IMR-90 (cell line): ENCODE results near the gene CCNL2. TPM values are rescaled to one million over a fixed set of nuclear protein-coding genes. Genes with fewer than 3 reads are reported as not detected.

Experiments used
- ATAC-seq: fragments of 200-7000 bp; cut with Tn5 transposase; 2 replicates; pipeline ENCODE4 v1.9.1; 2020; ENCODE audit warnings: low read depth, mild to moderate bottlenecking, moderate library complexity
- BruUV-seq: library from RNA; stranded (reverse); fragments of 400-500 nt; replicated peaks from 2 replicates; lab custom pipeline; 2021; lab: Mats Ljungman, UMichigan
- CTCF ChIA-PET: fragments of 300-600 bp; formaldehyde crosslinking; extraction: SDS; loops from one replicate; lab custom pipeline; 2021; ENCODE audit warnings: antibody characterized with exemption; lab: Yijun Ruan, JAX
- POLR2A ChIA-PET: fragments of 300-600 bp; sonication (Branson Sonifier 250); formaldehyde crosslinking; loops from one replicate; lab custom pipeline; 2022; ENCODE audit warnings: antibody characterized with exemption; ENCODE audit not compliant: unreplicated experiment; lab: Charles Lee
- DNase-seq: peaks from one replicate; pipeline ENCODE4 v3.0.0; 2013
- H2AFZ ChIP-seq: replicated peaks from 2 replicates; pipeline ENCODE3; 2013; ENCODE audit warnings: low read length, mild to moderate bottlenecking; ENCODE audit not compliant: poor library complexity
- H2AK5ac ChIP-seq: 2 replicates; pipeline ENCODE4 v1.6.1; 2013; ENCODE audit warnings: low read depth, low read length, inconsistent platforms
- H2AK9ac ChIP-seq: replicated peaks from 2 replicates; pipeline ENCODE3; 2013; ENCODE audit warnings: mild to moderate bottlenecking, low read depth, low read length, moderate library complexity; ENCODE audit not compliant: poor library complexity
- H2BK120ac ChIP-seq: 2 replicates; pipeline ENCODE4 v1.6.1; 2013; ENCODE audit warnings: low read depth, low read length, inconsistent platforms
- H2BK15ac ChIP-seq: 3 replicates; pipeline ENCODE4 v1.6.1; 2013; ENCODE audit warnings: low read depth, low read length, inconsistent platforms
- H2BK20ac ChIP-seq: 2 replicates; pipeline ENCODE4 v1.6.1; 2013; ENCODE audit warnings: low read depth, mild to moderate bottlenecking, inconsistent platforms, low read length, moderate library complexity
- H2BK5ac ChIP-seq: 2 replicates; pipeline ENCODE4 v1.6.1; 2013; ENCODE audit warnings: mild to moderate bottlenecking, low read depth, low read length, inconsistent platforms; ENCODE audit not compliant: poor library complexity, severe bottlenecking
- H3K14ac ChIP-seq: replicated peaks from 2 replicates; pipeline ENCODE4 v1.6.1; 2013; ENCODE audit warnings: low read depth, low read length, inconsistent platforms
- H3K18ac ChIP-seq: 2 replicates; pipeline ENCODE4 v1.6.1; 2013; ENCODE audit warnings: low read depth, low read length, control low read depth
- H3K23ac ChIP-seq: 2 replicates; pipeline ENCODE4 v1.6.1; 2013; ENCODE audit warnings: low read depth, low read length, inconsistent platforms
- H3K27ac ChIP-seq: 2 replicates; pipeline ENCODE4 v1.5.1; 2013; ENCODE audit warnings: mild to moderate bottlenecking, control low read depth, low read length; ENCODE audit not compliant: insufficient read depth
- H3K27me3 ChIP-seq: 2 replicates; pipeline ENCODE4 v1.6.1; 2013; ENCODE audit warnings: low read length; ENCODE audit not compliant: control insufficient read depth, insufficient read depth
- H3K36me3 ChIP-seq: 2 replicates; pipeline ENCODE4 v1.6.1; 2013; ENCODE audit warnings: low read length, mixed read lengths; ENCODE audit not compliant: control insufficient read depth, insufficient read depth
- H3K4ac ChIP-seq: 2 replicates; pipeline ENCODE4 v1.6.1; 2013; ENCODE audit warnings: low read depth, low read length, inconsistent platforms
- H3K4me1 ChIP-seq: 2 replicates; pipeline ENCODE4 v1.6.1; 2013; ENCODE audit warnings: low read length, mixed read lengths; ENCODE audit not compliant: control insufficient read depth, insufficient read depth
- H3K4me2 ChIP-seq: 2 replicates; pipeline ENCODE4 v1.6.1; 2013; ENCODE audit warnings: low read depth, mild to moderate bottlenecking, control low read depth, low read length, moderate library complexity
- H3K4me3 ChIP-seq: 2 replicates; pipeline ENCODE4 v1.5.1; 2013; ENCODE audit warnings: low read depth, mild to moderate bottlenecking, control low read depth, low read length, moderate library complexity; ENCODE audit not compliant: insufficient read depth
- H3K56ac ChIP-seq: 2 replicates; pipeline ENCODE4 v1.6.1; 2013; ENCODE audit warnings: low read length, inconsistent platforms; ENCODE audit not compliant: insufficient read depth; ENCODE audit errors: extremely low read depth
- H3K79me1 ChIP-seq, 2 experiments: 2 replicates each; pipeline ENCODE4 v1.6.1; 2013; ENCODE audit warnings: low read length in 2 of 2, inconsistent platforms in 1 of 2, low read depth in 1 of 2
- H3K9ac ChIP-seq: 2 replicates; pipeline ENCODE4 v1.6.1; 2013; ENCODE audit warnings: low read depth, low read length, control low read depth
- H3K9me1 ChIP-seq: 2 replicates; pipeline ENCODE4 v1.6.1; 2013; ENCODE audit warnings: low read length, inconsistent platforms; ENCODE audit not compliant: insufficient read depth
- H3K9me3 ChIP-seq: 2 replicates; pipeline ENCODE4 v1.6.1; 2013; ENCODE audit warnings: low read length; ENCODE audit not compliant: control insufficient read depth, insufficient read depth
- H4K20me1 ChIP-seq: 2 replicates; pipeline ENCODE4 v1.6.1; 2013; ENCODE audit warnings: low read length, inconsistent platforms; ENCODE audit not compliant: insufficient read depth
- H4K5ac ChIP-seq: 2 replicates; pipeline ENCODE4 v1.6.1; 2013; ENCODE audit warnings: mild to moderate bottlenecking, low read depth, low read length, control low read depth
- H4K8ac ChIP-seq, 2 experiments: 2 replicates each; pipeline ENCODE4 v1.6.1; 2013; ENCODE audit warnings: low read depth in 2 of 2, low read length in 2 of 2, control low read depth in 1 of 2, inconsistent platforms in 1 of 2
- H4K91ac ChIP-seq: 2 replicates; pipeline ENCODE4 v1.6.1; 2013; ENCODE audit warnings: low read depth, low read length, inconsistent platforms; ENCODE audit not compliant: insufficient read depth
- POLR2A ChIP-seq: IDR thresholded peaks from 2 replicates; pipeline ENCODE4 v1.6.1; 2012; ENCODE audit warnings: mild to moderate bottlenecking, low read depth, low read length
- WGBS, 2 experiments: methylation state at CpG; one replicate each; pipeline versions ENCODE4 v1.1.5 to v1.1.7; 2013; ENCODE audit warnings: missing lambda C conversion rate in 2 of 2; ENCODE audit not compliant: insufficient read length in 1 of 2; ENCODE audit errors: extremely low coverage in 2 of 2; 5-methylcytosine and 5-hydroxymethylcytosine counted together
- dilution Hi-C: fragments of 300-500 bp; cut with HindIII; formaldehyde crosslinking; loops from one replicate; pipeline ENCODE4 v1.14.3; 2018; ENCODE audit warnings: low sequenced_read_pairs; ENCODE audit not compliant: unreplicated experiment
- in situ Hi-C: fragments of 300-500 bp; cut with MboI; formaldehyde crosslinking; loops from 3 replicates; pipeline ENCODE4 v1.14.3; 2019; ENCODE audit warnings: low sequenced_read_pairs, inconsistent platforms, mixed read lengths
- intact Hi-C: fragments of 100-400 bp; cut with micrococcal nuclease; formaldehyde crosslinking; loops from 2 replicates; pipeline ENCODE4 v1.10.0; 2022
- polyA plus RNA-seq, 3 experiments: library from polyadenylated mRNA; depleted of rRNA; stranded (reverse); fragments of >200 nt; gene quantifications; 2 replicates each; pipeline ENCODE4 v1.2.3, GENCODE V29; 2012; ENCODE audit warnings: low replicate concordance in 1 of 3
- total RNA-seq: library from RNA; depleted of rRNA; stranded (reverse); fragments of >200 nt; gene quantifications from 2 replicates; pipeline ENCODE4 v1.2.3, GENCODE V29; 2012
- TF ChIP-seq, protein P1 (sequence below): fragments of 150-350 bp; IDR thresholded peaks from 2 replicates; pipeline ENCODE4 v1.6.1; 2017; ENCODE audit warnings: mild to moderate bottlenecking, antibody characterized with exemption, low read length, low read depth

CCNL2 gene
- total and polyA plus RNA-seq, 2 of the 4 experiments (the other 2 are of a cell fraction), result 53.9 to 239 TPM

DNA sequence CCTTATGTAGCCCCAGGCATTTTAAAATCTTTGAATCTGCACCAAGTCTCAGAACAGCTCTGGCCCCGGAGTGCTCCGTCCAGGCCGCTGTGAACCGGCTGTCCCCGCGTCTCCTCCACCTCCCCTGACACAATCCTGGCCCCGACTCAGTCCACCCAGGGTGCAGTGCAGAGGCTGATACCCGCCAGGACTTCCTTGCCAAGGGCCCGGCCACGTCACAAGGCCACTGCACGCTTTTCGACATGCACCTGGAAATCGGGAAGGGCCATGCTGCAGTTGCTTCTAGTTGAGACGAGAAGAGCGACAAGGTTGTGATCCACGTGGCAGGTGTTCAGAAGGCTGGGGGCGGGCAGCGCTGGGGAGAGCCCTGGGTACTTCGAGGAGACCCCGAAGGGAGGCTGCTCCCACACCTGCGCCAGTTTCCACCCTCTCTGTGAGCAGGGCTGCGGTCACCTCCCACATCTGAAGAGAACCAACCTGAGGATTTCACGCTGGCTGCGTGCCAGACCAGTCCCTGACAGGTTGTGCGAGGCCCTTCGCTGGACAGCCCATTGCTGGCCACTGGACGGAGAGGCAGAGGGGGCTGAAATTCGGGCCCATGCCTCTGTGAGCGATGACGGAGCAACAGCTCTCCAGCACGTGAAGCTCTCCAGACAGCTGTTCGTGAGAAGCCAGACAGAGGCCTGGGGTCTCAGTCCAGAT lies 43.1 kb upstream of the CCNL2 start:
- DNase-seq, result no peak
- Histone ChIP-seq H3K4me1 (no peaks in the 10 kb centered on the region), H2BK15ac (no peak overlapping the region), H3K4me3 (no peak overlapping the region), H2AK5ac (no peak overlapping the region), H3K9me1 (no peaks in the 10 kb centered on the region), H3K27me3 (peaks cover 2% of the 10 kb centered on the region; the same call in 1 of the 2 replicates), H3K14ac (no peak overlapping the region), H3K18ac (no peak overlapping the region), H3K27ac (no peak overlapping the region), H3K36me3 (no peaks in the 10 kb centered on the region), H3K23ac (no peak overlapping the region), H2BK5ac (no peak overlapping the region), H3K9ac (no peak overlapping the region), H3K79me1 (no peaks in the 10 kb centered on the region), H2BK20ac (no peak overlapping the region), H4K5ac (no peak overlapping the region), H3K4me2 (no peak overlapping the region), H3K4ac (no peak overlapping the region), H4K8ac (no peak overlapping the region), H2AK9ac (no peak overlapping the region), H2AFZ (peak overlapping the region; percentile 43), H4K20me1 (no peaks in the 10 kb centered on the region), H3K9me3 (no peaks in the 10 kb centered on the region), H4K91ac (no peak overlapping the region), H3K56ac (no peak overlapping the region), H2BK120ac (no peak overlapping the region)
- 78% methylated on average over 11 of the region's 32 CpGs; no CpG with 5 or more reads in 1 of the 2 experiments for WGBS, 2 experiments
- ChIA-PET POLR2A (no interaction called here), CTCF (interaction anchor here (1.1 kb wide), 1 partner anchor 34 kb away, joined by 3 read pairs; no protein-coding TSS in a partner anchor)
- in situ Hi-C loops, result no loop called here
- TF ChIP-seq, protein P1, sequence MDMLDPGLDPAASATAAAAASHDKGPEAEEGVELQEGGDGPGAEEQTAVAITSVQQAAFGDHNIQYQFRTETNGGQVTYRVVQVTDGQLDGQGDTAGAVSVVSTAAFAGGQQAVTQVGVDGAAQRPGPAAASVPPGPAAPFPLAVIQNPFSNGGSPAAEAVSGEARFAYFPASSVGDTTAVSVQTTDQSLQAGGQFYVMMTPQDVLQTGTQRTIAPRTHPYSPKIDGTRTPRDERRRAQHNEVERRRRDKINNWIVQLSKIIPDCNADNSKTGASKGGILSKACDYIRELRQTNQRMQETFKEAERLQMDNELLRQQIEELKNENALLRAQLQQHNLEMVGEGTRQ, result no peak
- TF ChIP-seq POLR2A, result no peak
- intact Hi-C loops, result loop anchor here (5.0 kb wide), 1 partner anchor 35 kb away; the partner anchor contains the start of gene MRPL20
- dilution Hi-C loops, result no loop called here
- no TSS peak for BruUV-seq
- no peak for ATAC-seq
